Measurements from ENCODE around the gene CFB.
A peak's percentile ranks its signal among the peaks of the same experiment; 100 is the strongest.
"Not testable (repeated sequence)": the region's sequence is repeated elsewhere in the genome, so short reads cannot be mapped to it uniquely, and the experiment has no call there.

CFB gene

DNA sequence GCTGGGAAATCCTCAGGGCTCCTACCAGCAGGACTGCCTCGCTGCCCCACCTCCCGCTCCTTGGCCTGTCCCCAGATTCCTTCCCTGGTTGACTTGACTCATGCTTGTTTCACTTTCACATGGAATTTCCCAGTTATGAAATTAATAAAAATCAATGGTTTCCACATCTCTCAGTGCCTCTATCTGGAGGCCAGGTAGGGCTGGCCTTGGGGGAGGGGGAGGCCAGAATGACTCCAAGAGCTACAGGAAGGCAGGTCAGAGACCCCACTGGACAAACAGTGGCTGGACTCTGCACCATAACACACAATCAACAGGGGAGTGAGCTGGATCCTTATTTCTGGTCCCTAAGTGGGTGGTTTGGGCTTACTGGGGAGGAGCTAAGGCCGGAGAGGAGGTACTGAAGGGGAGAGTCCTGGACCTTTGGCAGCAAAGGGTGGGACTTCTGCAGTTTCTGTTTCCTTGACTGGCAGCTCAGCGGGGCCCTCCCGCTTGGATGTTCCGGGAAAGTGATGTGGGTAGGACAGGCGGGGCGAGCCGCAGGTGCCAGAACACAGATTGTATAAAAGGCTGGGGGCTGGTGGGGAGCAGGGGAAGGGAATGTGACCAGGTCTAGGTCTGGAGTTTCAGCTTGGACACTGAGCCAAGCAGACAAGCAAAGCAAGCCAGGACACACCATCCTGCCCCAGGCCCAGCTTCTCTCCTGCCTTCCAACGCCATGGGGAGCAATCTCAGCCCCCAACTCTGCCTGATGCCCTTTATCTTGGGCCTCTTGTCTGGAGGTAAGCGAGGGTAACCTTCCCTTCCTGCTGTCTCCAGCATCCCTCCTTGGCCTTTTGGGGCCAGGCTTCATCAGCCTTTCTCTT lies at the start of gene CFB:
TSS of gene CFB (plus strand) at position 589 of the 863 bp plus-strand sequence. CDS start at position 716, 127 bp downstream.
- no peak for DNase-seq

DNA sequence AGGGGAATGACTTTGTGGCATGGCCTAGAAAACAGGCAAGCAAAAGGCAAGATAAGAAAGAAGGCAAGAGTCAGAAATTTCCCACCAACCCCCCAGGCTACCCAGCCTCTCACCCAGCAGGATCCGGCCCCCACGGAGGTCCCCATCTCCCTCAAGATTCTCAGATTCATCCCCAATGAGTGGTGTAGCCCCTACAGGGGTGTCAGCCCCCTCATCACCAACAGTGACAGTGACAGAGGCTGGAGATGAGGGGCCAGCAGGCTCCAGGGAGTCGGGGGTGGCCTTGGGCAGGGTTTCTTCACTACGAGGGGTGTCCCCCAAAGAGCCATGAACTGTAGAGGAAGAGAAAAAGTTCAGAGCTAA lies 49.4 kb upstream of the CFB start:
- DNase-seq, result no peak

DNA sequence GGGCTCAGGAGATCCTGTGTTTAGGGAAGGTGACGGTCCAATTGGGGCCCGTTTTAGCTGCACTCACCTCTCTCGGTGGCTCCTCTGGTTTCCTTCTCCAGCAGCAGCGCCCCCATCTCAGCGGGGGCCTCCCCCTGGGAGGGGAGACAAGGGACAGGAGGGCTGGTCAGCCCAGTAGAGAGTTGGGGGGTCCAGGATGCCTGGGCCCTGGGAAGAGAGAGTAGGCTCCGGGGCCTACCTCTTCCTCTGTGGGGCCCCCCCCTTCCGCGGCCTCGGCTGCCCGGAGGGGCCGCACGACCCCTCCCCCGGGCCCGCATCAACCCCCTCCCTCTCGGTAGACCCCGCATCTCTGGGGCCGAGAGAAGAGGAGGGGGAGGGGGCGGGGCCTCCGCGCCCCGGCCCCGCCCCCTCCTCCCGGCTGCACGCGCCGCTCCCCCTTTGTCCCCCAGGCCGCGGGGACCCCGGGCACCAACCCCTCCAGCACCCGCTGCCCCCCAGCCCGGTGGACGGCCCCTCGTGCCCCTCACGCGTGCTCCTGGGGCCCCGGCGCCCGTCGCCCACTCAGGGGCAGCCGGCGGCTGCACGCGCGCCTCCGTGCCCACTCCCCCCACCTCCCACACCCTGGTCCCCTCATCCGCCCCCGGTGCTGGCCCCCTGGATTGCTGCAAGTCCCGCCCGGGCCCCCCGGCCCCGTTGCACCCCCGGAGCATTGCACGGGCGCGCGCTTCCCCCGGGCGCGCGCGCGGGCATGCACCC lies 48.9 kb upstream of the CFB start:
- DNase-seq, result no peak

DNA sequence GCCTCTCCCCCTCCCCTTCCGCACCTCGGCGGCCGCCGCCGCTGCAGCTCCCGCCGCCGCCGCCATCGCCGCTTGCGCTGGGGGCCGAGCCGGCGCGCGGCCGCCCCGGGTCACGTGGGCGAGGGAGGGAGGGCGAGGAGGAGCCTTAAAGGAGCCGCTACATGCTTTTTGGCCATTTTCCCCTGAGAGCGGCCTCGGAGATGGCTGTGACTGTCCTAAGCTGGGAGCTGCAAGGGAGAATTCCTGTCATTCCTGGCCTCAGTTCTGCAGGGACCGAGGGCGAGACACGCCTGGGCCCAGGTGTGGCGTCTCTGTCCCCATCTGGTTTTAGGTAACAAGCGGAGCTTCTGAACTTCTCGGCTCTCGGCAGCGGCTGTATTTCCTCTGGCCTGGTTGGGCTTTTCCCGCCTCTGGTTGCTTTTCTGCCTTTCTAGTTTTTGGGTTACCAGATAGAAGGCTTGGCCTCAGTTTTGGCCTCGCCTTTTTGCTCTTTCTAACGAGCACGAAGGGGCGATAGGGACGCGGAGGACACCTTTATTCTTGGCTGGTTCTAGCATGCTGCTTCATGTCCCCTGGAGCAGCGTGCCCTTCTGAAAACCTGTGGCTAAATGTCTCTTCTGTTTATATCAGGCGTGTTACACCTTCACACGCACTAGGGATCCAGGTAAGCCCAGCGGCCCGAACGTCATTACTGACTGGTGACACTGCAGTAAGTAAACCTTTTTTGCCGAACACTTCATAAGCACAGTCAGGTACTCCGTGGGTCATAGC lies 48.1 kb upstream of the CFB start, which contains the start of gene EHMT2:
TSS of gene EHMT2 (minus strand) at position 87 of the 771 bp plus-strand sequence. CDS start at position 66, 21 bp downstream.
- DNase-seq, result peak; percentile 81

DNA sequence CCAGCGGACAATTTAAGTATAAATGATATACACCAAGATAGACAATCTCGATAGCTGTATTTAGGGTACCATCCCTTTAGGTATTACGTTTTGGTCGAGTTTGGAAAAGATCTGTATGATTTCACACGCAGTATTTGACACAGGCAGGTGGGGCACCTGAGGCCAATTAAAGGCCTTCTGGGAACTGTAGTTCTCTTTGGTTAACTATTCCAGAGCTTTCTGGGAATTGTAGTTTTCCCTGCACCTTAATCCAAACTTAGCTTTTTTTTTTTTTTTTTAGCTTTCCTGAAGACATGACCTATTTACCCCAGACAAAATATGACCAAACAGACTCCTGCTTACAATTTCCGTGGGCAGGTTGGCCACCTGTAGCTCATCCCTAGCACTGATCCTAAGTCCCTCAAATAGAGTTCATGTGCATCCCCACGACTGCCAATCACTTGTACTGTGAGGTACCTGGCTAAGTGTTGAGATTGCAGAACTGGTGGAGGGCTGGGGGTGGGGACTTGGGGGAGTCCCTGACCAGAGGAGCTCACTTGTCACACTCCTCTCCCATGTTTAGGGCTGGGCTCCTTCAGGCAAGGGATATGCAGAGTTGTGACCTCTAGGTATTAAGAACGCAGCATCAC lies 47.4 kb upstream of the CFB start:
- DNase-seq, result no peak

DNA sequence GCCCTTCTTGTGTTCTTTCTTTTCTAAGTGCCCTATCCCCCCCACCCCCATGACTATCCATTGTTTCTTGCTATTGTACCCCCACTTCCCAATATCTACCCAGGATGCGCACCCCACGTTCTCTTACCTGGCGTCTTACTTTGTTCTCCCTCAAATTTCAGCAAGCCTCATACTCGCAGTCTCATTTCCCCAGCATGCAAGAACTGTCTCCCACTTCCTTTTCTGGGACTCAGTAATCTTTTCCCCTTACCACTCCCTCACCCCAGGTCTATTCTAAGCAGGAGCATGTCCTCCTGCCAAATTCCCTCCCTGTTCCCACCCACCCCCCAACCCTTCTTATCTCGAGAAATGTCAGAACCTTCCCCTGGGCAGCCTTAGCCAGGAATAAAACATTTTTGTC lies 46.7 kb upstream of the CFB start:
- no peak for DNase-seq

DNA sequence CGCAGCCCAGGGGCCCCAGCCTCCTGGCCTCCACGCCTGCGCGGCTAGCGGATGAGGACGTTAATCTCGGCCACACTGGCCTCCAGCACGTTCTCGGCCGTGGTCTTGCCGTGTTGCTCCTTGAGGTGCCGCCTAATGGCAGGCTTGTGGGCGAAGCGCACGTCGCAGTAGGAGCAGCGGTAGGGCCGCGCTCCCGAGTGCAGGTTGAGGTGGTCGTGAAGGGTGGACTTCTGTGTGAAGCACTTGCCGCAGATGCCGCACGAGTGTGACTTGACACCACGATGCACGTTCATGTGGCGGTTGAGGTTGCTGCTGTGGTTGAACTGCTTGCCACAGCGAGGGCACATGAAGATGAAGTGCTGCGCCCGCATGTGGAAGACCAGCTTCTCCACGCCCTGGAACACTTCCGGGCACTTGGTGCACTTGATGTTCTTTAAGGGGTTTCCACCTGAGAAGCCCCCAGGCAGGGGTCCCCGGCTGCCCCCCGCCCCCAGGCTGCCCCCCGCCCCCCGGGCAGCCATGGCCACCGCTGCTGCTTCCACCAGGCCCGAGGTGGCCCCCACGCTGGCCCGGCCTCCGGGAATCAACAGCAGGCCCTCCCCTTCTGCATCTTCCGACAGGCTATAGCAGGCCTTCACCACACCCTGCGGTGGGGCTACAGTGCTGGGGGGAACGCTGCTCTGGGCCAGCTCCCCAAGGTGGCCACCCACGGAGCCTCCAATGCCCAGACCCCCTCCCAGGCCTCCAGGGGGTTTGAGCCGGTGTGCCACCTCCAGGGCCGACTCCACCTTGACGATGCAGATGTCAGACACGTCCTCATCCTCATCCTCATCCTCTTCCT lies 45.8 kb upstream of the CFB start:
- DNase-seq, result no peak

DNA sequence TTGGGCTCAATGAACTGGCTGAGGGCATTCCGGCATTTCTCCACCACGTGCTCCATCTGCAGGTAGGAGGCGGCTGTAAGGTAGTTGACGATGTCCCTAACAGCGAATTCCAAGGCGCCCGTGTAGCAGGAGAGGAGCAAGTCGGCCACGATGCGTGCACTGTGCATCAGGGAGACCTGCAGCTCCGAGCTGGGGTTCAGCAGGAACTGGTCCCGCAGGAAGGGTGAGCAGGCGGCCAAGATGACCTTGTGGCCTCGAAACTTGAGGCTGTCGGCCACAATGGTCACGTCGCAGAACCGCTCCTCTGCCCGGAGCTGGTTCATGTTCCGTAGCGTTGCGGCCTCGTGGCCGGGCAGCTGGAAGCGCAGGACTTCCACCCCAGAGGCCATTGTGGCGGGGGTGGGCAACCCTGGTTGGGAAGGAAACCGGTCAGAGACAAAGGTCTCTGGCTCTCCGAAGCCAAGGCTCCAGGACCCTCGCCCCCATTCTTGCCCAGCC lies 44.9 kb upstream of the CFB start:
- no peak for DNase-seq

DNA sequence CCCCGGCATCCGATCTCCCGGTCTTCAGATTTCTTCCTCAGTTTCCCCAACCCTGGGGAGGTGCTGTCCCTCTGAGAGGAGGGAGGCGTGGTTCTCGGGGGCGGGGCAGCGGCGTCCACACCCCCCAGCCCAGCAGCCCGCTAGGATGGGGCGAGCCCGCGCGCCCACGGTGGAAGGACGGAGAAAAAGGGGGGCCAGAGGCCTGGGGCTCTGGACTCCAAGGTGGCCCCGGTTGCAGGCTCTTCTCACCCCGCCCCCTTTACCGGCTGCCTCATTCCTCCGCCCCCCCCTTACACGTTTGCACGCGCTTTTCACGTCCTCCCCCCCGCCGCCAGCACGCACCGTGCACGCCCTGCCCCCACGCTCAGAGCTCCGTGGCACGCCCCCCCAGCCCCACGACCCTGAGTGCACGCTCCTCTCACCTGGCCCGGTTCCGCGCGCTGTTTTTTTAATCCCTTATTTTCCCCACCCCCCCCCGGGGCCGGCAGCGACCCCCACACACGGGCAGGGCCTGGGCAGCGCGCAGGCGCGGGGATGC lies 44.4 kb upstream of the CFB start:
- peak; percentile 69 for DNase-seq

DNA sequence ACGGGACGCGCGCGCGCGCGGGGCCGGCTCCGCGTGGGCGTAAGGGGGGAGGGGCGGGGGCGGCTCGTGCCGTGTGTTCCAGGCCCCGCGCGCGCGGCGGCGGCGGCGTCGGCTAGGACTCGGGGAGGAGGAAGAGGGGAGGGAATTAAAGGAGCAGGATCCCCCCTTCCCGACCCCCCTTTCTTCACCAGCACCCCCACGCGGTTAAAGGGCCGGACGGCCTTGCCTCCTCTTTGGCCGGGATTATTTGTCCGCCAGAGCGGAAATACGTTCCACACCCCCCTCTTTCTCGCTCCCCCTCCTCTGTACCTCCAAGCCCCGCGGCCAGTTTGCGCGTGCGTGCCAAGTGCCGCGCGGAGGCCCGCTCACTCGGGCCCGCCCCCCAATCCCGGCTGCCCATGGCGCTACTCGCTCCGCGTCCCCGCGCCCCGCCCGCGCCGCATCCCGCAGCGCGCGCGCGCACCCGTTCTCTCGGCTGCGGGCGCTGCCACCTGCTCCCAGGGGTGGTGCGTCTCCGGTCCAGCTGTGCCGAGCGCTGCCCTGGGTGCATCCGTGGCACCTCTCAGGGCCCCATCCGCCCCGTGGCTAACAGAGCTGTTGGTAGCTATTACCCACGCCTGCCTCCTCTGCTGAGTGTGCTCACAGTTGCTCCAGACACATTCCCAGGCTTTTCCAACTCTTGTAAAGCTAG lies 43.8 kb upstream of the CFB start, which contains the start of gene ZBTB12:
TSS of gene ZBTB12 (minus strand) at position 134 of the 691 bp plus-strand sequence. CDS start 781 bp downstream, outside the sequence.
- DNase-seq, result peak; percentile 82

DNA sequence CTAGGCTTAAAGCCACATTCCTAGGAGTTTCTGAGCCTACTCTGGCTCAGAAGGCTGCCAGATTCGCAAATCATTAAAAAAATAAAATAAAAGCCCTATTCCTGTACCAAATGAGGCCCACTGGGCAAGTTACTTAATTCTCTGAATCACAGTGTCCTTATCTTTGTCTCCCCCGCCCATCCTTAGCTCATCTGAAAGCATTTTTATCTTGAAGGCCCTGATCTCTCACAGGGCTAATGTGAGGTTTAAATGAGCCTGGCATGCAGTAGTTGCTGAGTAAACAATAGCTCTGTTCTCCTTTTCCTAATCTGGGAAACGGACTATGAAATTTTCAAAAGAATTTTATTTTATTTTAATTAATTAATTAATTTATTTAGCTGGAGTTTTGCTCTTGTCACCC lies 41.9 kb upstream of the CFB start:
- DNase-seq, result no peak

DNA sequence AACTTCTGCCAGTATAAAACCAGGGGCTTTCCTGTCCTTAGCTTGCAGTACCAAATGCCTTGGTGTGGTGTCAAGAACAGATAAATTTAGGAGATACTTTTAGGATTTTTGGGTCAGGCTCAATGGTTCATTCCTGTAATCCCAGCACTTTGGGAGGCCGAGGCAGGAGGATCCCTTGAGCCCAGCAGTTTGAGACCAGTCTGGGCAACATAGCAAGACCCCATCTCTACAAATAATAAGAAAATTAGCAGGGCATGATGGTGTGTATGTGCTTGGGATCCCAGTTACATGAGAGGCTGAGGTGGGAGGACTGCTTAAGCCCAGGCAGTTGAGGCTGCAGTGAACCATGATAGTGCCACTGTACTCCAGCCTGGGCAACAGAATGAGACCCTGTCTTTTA lies 40.9 kb upstream of the CFB start:
- DNase-seq, result no peak

DNA sequence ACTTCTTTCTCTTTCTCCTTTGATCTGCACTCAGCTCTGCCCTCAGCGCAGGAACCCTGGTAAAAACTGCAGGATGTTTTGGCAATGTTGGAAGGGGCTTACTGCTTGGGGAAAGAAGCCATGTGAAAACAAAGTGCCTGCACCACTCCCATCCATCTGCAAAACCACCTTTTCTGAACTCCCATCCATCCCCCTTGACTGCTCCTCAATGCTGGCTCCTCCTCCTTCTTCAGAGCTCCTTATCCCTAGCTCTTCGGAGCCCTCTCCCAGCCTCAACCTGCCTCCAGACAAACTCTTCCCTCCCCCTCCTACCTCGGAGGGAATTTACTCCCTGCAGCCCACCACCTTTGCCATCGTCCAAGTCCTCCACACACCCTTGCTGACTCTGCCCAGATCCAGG lies 39.8 kb upstream of the CFB start:
- DNase-seq, result no peak

DNA sequence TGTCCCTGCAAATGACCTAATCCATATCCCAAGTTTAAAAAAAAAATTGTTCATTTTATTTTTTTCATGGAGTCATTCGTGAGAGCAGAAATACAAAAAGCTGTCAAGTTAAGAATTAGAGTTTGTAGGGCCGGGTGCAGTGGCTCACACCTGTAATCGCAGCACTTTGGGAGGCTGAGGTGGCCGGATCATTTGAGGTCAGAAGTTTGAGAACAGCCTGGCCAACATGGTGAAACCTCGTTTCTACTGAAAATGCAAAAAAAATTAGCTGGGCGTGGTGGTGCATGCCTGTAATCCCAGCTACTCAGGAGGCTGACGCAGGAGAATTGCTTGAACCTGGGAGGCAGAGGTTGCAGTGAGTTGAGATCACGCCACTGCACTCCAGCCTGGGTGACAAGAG lies 39.2 kb upstream of the CFB start:
- DNase-seq, result not testable (repeated sequence)

DNA sequence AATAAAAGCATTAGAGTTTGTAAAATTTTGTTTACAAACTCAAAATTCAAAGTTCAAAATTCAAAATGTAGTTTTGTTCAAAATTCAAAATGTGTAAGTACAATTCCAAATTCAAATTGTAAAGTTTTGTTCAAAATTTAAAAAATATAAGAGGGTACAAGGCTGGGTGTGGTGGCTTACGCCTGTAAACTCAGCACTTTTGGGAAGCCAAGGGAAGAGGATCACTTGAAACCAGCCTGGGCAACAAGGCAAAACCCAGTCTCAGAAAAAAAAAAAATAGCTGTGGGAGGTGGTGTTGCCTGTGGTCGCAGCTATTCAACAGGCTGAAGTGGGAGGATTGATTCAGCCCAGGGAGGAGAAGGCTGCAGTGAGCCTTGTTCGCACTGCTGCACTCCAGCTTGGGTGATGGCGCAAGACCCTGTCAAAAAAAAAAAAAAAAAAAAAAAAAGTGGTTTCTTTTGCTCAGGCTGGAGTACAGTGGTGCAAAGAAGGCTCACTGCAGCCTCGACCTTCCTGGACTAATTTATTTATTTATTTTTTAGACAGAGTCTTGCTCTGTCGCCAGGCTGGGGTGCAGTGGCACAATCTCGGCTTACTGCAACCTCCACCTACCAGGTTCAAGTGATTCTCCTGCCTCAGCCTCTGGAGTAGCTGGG lies 38.6 kb upstream of the CFB start:
- no peak for DNase-seq

DNA sequence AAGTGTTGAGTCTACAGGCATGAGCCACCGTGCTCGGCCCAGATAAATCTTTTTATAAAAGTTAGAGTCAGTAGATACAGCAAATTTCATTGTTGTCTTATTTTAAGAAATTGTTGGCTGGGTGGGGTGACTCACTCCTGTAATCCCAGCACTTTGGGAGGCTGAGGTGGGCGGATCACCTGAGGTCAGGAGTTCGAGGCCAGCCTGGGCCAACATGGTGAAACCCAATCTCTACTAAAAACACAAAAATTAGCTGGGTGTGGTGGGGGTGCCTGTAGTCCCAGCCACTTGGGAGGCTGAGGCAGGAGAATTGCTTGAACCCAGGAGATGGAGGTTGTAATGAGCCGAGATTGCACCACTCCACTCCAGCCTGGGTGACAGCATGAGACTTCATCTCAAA lies 37.6 kb upstream of the CFB start:
- not testable (repeated sequence) for DNase-seq

DNA sequence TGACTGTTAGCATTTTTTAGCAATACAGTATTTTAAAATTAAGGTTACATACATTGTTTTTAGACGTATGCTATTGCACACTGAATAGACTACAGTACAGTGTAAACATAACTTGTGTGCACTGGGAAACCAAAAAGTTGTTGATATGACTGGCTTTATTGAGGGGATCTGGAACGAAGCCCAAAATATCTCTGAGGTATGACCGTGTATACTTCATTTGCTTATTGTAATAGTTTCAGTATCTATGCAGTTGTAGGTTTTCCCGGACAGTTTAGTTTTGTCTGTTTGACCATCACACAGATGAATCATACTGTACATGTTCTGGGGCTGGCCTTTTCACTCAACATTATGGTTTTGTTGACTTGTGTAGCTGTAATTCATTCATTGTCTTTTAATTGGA lies 37.1 kb upstream of the CFB start:
- DNase-seq, result no peak

DNA sequence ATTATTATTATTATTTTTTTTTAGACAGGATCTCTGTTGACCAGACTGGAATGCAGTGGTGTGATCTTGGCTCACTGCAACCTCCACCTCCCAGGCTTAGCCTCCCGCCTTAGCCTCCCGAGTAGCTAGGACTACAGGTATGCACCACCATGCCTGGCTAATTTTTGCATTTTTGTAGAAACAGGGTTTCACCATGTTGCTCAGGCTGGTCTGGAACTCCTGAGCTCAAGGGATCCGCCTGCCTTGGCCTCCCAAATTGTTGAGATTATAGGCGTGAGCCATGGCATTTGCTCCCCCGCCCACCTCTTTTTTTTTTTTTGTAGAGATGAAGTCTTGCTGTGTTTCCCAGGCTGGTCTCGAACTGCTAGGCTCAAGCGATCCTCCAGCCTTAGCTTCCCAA lies 36.6 kb upstream of the CFB start:
- DNase-seq, result not testable (repeated sequence)

DNA sequence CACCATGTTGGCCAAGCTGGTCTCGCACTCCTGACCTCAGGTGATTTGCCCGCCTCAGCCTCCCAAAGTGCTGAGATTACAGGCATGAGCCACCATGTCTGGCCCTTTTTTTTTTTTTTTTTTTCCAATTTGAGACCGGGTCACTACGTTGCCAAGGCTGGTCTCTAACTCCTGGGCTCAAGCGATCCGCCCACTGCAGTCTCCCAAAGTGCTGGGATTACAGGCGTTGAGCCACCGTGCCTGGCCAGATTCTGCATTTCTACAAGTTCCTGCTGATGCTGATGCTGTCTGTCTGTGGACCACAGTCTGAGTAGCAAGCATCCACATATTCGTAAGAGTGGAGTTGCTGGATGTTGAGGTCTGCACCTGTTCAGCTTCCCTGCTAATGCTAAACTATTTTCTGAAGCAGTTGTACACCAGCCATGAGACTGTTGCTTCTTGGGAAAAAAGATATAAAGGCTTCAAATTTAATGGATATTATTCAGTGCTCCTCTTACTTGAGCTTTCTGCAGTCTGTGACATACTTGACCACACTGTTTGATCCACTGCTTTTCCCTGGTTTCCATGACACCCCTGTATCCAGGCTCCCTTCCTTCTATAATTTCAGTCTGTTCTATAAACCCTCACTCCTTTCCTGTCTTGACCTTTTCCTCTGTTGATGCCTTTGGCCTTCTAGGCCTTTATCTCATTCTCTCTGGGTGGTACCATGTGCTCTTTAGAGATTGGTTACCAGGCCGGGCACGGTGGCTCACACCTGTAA lies 33.9 kb upstream of the CFB start:
- DNase-seq, result no peak

All from activated gamma-delta T cell treated with Interleukin-2 at 50 U/mL for 16 hours (primary cell).